Ramos (cell line): ENCODE data around the gene AGBL4.
"Not testable (repeated sequence)": the region's sequence is repeated elsewhere in the genome, so short reads cannot be mapped to it uniquely, and the experiment has no call there.

ENCODE experiments used
- in situ Hi-C: fragments of 300-500 bp; cut with MboI; formaldehyde crosslinking; loops from one replicate; pipeline ENCODE4 v1.14.3; 2022; ENCODE audit warnings: low sequenced_read_pairs; ENCODE audit not compliant: unreplicated experiment

Gene AGBL4

DNA sequence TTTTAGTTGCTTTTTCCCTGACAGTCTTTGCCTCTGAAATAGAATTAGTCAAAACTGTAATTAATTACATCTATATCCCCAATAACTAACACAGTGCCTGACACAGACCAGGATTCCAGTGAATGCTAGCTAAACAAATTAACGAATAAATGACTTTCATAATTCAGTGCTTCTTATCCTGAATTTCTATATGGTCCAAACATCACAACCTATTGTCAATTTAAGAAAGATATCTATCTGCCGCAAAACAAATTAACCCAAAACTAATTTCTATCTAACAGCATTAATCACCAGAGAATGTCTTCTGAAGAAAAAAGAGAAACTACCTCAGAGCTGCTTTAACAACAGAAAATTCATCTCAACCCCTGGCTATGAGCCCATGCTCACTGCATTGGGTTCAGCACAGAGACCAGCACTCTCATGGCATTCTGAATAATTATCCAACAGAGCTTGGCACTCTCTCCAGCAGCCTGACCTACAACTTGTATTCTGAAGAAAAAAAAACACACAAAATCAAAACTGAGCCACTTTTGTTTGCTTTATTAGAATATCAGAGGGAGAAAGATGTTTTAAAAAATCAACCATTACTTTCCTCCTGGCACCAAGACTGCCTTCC, 699.7 kb downstream of the AGBL4 start:
- in situ Hi-C loops: no loop called here

DNA sequence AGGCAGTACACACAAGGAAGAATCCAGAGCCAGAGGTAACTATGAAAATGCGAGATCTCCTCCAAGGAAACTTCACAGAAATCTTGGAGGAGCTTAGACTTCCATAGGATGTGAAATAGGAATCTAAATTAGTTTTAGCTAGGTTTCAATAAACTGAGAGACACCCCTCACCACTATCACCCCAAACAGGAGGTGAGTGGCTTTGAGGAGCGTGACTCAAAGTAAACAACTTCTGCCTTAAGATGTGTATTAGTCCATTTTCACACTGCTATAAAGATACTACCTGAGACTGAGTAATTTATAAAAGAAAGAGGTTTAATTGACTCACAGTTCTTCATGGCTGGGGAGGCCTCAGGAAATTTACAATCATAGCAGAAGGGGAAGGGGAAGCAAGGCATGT, 703.3 kb downstream of the AGBL4 start:
- in situ Hi-C loops: not testable (repeated sequence)

- in situ Hi-C loops: no loop called here
Measured at GRCh38 chr1:49319426-49319963, 704.3 kb downstream of the AGBL4 start.

- in situ Hi-C loops: no loop called here
Measured at GRCh38 chr1:49318218-49318617, 705.5 kb downstream of the AGBL4 start.

- in situ Hi-C loops: no loop called here
Measured at GRCh38 chr1:49307457-49307856, 716.3 kb downstream of the AGBL4 start.

GRCh38 chr1:49306507-49307070, 717.2 kb downstream of the AGBL4 start:
- in situ Hi-C loops: no loop called here

DNA sequence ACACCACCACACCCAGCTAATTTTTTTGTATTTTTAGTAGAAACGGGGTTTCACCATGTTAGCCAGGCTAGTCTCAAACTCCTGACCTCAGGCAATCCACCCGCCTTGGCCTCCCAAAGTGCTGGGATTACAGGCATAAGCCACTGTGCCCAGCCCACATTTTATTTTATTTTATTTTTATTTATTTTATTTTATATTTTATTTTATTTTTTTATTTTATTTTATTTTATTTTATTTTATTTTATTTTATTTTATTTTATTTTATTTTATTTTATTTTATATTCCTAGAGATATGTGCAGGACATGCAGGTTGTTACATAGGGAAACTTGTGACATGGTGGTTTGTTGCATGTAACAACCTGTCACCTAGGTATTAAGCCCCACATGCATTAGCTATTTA, 721.4 kb downstream of the AGBL4 start:
- in situ Hi-C loops: not testable (repeated sequence)

- in situ Hi-C loops: no loop called here
Measured at GRCh38 chr1:49298304-49298703, 725.5 kb downstream of the AGBL4 start.

GRCh38 chr1:49297783-49298182, 726.0 kb downstream of the AGBL4 start:
- in situ Hi-C loops: no loop called here

DNA sequence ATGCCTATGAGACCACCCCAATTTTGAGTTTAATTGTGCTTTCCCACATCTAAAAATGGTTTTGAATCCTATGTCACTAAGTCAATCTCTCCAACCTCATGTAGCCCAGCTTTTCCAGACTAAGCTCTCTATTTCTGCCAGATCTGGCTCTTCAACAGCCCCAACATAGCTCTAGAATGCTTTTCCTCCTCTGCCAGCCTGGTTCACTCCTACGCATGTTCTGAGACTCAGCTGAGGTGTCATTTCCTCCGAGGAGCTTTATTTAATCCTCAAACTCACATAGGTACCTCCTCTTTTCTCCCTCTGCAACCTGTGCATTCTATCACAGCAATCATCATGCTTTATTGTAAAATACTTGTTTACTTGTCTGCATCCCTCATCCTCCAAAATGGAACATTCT, 729.2 kb downstream of the AGBL4 start:
- in situ Hi-C loops: no loop called here

- in situ Hi-C loops: no loop called here
Measured at GRCh38 chr1:49293016-49293415, 730.7 kb downstream of the AGBL4 start.

- in situ Hi-C loops: not testable (repeated sequence)
Measured at GRCh38 chr1:49257211-49258049, 766.3 kb downstream of the AGBL4 start.

GRCh38 chr1:49252917-49253316, 770.8 kb downstream of the AGBL4 start:
- in situ Hi-C loops: no loop called here

GRCh38 chr1:49251019-49251784, 772.6 kb downstream of the AGBL4 start:
- in situ Hi-C loops: no loop called here

DNA sequence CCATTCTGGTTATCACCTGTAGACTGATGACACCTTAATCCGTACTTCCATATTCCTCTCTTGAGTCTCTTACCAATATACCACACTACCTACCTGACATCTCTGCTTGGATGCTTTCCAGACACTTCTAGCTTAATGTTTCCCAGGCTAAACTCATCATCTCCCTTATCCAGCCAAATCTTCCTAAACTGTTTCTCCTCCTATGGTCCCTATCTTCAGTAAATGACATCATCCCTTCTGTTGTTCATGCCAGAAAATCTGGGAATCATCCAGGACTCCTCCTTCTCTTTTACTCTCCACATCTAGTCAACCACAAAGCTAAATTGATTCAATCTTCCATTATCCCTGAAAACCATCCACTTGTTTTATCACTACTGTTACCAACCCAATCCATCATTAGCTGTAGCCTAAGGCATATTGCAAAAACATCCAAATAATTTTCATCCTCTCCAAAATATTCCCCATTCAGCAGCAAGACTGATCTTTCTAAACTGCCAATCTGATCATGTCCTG, 783.0 kb downstream of the AGBL4 start:
- in situ Hi-C loops: no loop called here

DNA sequence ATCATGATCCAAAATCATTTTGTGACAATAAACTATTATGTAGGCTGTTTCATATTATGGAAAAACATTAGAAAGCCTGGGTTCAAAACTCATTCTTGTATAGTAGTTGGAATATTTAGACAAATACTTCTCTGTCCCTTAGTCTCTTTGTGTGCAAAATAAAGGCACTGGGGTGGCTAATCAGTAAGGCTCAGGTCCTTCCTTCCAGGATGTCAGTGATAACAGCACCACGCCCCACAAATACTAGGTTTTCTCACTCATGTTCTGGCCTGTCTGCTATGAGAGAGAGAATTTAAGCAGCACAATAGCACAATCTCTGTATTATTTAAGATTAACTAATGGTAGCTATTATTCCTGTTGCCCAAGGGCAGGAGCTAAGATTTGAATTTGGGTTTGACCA, 788.8 kb downstream of the AGBL4 start:
- in situ Hi-C loops: no loop called here

- in situ Hi-C loops: no loop called here
Measured at GRCh38 chr1:49229555-49229954, 794.2 kb downstream of the AGBL4 start.

- in situ Hi-C loops: no loop called here
Measured at GRCh38 chr1:49226758-49227157, 797.0 kb downstream of the AGBL4 start.

DNA sequence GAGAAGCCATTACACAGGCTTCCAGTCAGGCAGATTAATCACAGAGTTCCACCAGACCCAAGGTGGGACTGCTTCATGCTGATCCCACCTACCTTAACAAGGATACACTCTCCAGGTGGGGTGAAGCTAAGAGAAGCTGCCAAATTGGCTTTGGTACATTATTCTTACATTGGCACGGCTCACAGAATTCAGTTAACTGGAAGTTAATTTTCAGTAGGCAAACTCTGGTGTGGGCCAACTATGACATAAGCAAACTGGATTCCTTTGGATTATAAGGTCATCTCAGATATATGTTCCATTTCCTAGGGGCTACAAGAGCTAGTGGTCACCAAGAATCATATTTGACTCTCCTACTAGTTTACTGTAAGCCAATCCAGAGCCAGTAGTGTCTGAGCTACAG, 798.3 kb downstream of the AGBL4 start:
- in situ Hi-C loops: no loop called here

- in situ Hi-C loops: no loop called here
Measured at GRCh38 chr1:49213301-49213700, 810.5 kb downstream of the AGBL4 start.
